GM12872 (cell line): ENCODE results near the gene HERC4.

ENCODE experiments used
- CTCF ChIP-seq: IDR thresholded peaks from 3 replicates; pipeline ENCODE4 v1.5.1; 2011; ENCODE audit warnings: low read depth, mild to moderate bottlenecking, low read length, moderate library complexity; ENCODE audit not compliant: insufficient read depth

Gene HERC4

GRCh38 chr10:68081916-68082315 lies 6.8 kb upstream of the HERC4 start:
- no peak for TF ChIP-seq CTCF

- no peak for TF ChIP-seq CTCF
Observed at GRCh38 chr10:68080853-68081431, 5.9 kb upstream of the HERC4 start.

DNA sequence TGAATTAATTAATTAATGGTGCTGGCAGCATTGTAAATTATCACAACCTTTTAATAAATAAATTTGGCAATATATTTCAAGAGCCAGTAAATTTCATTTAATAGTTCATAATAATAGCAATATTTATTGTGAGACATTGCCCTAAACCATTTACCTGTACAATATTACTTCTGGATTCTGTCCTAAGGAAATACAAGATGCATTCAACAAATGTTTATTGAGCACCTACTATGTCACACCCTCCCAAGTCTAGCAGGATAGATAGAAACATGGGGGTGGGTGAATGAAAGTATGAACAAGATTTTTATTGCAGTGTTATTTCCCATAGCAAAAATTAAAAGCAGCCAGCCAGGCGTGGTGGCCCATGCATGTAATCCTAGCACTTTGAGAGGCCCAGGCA lies 4.4 kb upstream of the HERC4 start:
- TF ChIP-seq CTCF = no peak

DNA sequence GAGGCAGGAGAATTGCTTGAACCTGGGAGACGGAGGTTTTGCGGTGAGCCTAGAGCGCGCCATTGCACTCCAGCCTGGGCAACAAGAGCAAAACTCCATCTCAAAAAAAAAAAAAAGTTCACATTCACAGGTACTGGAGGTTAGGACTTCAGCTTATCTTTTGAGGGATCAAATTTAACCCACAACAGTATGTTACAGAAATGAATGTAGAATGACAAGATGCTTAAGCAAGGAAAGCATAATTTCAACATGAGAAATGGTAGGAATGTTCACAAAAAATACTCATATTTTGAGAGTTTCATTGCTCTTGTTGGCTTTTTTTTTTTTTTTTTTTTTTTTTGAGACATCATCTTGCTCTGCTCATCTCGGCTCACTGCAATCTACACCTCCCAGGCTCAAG lies 1.9 kb upstream of the HERC4 start:
- TF ChIP-seq CTCF = no peak

DNA sequence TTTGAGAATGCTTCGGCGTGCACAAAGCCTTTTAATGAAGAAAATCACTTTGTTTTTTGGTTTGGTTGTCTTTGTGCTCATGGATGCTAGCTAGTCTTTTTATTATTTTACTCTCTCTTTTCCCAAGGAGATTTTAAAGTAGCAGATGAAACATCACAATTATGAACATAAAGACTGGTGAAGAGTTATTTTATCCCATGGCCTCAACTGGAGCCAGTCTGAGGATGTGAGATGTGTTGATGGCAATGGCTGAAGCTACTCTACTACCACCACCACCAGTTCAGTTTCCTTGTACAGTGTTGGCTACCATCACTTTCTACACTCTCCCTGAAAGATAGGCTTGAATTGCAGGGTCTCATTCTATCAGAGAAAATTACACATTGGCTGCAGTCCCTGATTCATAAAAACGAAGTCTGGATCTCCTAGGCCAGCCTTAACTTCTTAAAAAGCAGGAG lies 494 bp upstream of the HERC4 start:
- TF ChIP-seq CTCF = no peak

DNA sequence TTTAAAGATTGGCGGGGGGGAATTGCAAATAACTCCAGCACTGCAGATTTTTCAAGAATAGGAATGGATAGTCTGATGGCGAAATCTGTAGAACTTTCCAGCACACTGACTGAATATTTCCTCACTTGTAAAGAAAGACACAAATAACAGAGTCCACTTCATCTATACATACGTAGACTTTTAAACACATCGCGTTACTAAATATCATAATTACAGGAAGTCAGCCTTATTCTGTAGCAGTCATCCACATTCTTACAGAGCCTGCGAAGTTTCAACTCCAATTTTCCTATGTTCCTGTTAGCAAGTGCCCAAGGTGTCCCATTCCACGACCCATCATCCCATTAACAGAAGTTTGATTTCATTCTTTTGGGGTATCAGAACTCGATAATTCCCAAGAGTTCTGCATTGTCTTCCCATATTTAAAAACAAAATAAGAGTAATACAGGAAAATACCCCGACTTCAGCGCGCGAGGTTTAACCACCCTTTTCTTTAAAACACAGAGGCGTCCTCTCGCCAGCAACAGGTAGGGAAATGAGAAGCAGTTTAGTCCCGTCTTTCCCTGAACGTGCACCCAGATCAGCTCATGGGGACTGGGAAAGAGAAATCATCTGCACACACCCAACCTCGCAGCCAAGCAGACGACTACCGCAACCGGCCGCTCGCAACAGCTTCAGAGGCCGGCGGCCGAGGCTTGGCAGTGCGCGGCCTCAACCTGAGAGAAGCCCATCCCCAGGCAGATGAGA lies 880 bp downstream of the HERC4 start:
- no peak for TF ChIP-seq CTCF

DNA sequence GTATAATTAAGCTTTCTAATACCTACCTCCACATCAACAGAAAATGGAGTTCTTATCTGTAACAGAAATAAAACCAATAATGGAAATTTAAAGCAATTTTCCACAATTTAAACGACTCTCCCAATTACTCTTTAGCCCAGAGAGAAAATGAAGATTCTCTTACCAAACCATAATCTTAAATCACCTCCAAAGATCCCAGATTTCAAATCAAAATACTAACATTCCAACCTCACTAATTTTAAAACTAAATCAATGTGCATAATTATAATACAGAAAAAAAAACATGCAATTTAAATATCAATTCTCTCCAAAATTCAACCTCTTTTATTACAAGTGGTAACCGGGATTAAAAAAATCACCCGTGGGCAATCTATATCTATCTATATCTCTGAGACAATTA lies 1.5 kb downstream of the HERC4 start:
- no peak for TF ChIP-seq CTCF
